ENCODE measurements around the gene TBL1XR1.

The TBL1XR1 gene

GRCh38 chr3:177147790-177148189 lies 49.5 kb downstream of the TBL1XR1 start:
- no peak overlapping the region for H3K4me3 ChIP-seq (replicated peaks; ENCODE audit: low read depth, low read length)
- TF ChIP-seq, protein P1, sequence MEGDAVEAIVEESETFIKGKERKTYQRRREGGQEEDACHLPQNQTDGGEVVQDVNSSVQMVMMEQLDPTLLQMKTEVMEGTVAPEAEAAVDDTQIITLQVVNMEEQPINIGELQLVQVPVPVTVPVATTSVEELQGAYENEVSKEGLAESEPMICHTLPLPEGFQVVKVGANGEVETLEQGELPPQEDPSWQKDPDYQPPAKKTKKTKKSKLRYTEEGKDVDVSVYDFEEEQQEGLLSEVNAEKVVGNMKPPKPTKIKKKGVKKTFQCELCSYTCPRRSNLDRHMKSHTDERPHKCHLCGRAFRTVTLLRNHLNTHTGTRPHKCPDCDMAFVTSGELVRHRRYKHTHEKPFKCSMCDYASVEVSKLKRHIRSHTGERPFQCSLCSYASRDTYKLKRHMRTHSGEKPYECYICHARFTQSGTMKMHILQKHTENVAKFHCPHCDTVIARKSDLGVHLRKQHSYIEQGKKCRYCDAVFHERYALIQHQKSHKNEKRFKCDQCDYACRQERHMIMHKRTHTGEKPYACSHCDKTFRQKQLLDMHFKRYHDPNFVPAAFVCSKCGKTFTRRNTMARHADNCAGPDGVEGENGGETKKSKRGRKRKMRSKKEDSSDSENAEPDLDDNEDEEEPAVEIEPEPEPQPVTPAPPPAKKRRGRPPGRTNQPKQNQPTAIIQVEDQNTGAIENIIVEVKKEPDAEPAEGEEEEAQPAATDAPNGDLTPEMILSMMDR (IDR thresholded peaks at IDR 0.05; ENCODE audit: insufficient read depth, low read length, poor library complexity, severe bottlenecking): no peak
- no peak for DNase-seq (ENCODE audit: extremely low read depth, insufficient read length)
- H3K27me3 ChIP-seq (replicated peaks; ENCODE audit: control insufficient read depth, insufficient read depth, low read length): no peaks in the 10 kb centered on the region
- H3K36me3 ChIP-seq (ENCODE audit: control insufficient read depth, insufficient read depth, low read length): no peaks in the 10 kb centered on the region; the same call in 1 of the 2 replicates

DNA sequence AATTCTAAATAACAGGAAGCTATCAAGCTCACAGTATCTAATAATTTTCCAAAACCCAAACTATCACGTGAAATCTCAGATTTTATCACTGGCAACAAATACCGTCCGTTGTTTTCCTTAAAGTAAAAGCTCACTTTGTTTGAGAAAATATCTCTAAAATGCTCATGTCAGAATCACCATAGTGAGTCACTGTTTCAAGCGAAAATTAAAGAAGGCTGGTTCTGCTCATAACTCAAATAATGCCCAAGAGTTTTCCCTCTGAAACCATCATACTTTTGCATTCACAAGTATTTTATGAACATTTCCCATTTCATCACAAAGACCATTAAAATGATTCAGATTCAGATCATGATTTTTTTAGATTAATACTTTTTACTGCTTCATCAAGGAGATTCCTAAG lies 50.6 kb downstream of the TBL1XR1 start:
- no peaks in the 10 kb centered on the region; the same call in 1 of the 2 replicates for H3K36me3 ChIP-seq (ENCODE audit: control insufficient read depth, insufficient read depth, low read length)
- TF ChIP-seq, protein P1 (IDR thresholded peaks at IDR 0.05; ENCODE audit: insufficient read depth, low read length, poor library complexity, severe bottlenecking): no peak
- no peaks in the 10 kb centered on the region for H3K27me3 ChIP-seq (replicated peaks; ENCODE audit: control insufficient read depth, insufficient read depth, low read length)
- no peak overlapping the region for H3K4me3 ChIP-seq (replicated peaks; ENCODE audit: low read depth, low read length)
- no peak for DNase-seq (ENCODE audit: extremely low read depth, insufficient read length)

DNA sequence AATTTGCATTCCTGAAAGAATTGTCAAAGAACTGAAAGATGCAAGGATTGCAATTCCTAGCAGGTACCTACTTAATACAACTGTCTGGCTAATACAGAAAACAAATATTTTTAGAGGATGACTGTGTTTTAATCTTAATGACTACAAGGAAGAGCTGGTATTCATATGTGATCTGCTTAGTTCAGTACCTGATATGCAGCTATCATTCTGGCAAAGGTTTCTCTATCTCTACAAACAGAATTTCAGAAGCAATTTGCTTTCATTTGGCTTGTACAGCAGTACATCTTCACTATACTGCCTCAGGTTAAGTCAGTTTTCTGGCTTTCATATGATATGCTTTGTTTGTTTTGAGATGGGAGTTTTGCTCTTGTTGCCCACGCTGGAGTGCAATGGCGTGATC lies 51.3 kb downstream of the TBL1XR1 start:
- Histone ChIP-seq H3K27me3 (replicated peaks; ENCODE audit: control insufficient read depth, insufficient read depth, low read length) (no peaks in the 10 kb centered on the region), H3K4me3 (replicated peaks; ENCODE audit: low read depth, low read length) (no peak overlapping the region), H3K36me3 (ENCODE audit: control insufficient read depth, insufficient read depth, low read length) (no peaks in the 10 kb centered on the region; the same call in 1 of the 2 replicates)
- DNase-seq (ENCODE audit: extremely low read depth, insufficient read length): no peak
- TF ChIP-seq, protein P1 (IDR thresholded peaks at IDR 0.05; ENCODE audit: insufficient read depth, low read length, poor library complexity, severe bottlenecking): no peak

DNA sequence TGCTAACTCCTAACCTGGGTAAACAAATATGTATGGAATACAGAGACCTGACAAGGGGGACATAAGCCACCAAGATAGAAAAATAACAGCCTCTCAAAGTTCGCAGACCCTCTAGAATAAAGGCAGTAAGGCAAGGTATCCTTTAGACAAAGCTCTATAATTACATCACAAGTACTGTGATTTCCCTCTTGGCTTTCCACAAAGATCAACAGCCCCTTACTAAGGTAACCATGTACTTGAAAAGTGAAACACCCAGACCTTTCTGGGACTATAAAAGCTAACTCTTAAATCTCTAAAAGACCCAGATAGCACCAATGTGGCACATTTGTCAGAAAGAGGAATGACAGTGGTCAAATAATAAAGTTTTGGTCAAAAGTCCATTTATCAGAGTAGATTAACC lies 51.9 kb downstream of the TBL1XR1 start:
- H3K36me3 ChIP-seq (ENCODE audit: control insufficient read depth, insufficient read depth, low read length): no peaks in the 10 kb centered on the region; the same call in 1 of the 2 replicates
- no peak for DNase-seq (ENCODE audit: extremely low read depth, insufficient read length)
- peak overlapping the region; percentile 17; the same call in 1 of the 2 replicates for H3K4me3 ChIP-seq (replicated peaks; ENCODE audit: low read depth, low read length)
- TF ChIP-seq, protein P1 (IDR thresholded peaks at IDR 0.05; ENCODE audit: insufficient read depth, low read length, poor library complexity, severe bottlenecking): no peak
- no peaks in the 10 kb centered on the region for H3K27me3 ChIP-seq (replicated peaks; ENCODE audit: control insufficient read depth, insufficient read depth, low read length)

DNA sequence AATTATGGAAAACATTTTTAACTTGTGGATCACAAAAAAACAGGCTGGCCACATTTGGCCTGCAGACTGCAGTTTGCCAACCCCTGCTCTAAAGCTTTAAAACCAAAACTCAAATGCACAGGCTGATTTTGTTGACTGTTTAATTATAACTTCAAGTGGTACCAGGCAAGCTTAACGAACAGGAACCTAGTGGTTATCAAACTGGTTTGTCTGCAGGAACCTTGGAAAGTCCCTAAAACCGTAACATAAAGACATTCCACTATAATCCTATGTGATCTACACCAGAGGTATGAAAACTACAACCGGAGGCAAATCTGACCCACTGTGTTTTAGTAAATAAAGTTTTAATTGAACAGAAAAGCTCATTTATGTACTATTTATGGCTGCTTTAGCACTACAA lies 52.4 kb downstream of the TBL1XR1 start:
- DNase-seq (ENCODE audit: extremely low read depth, insufficient read length): peak; percentile 43
- TF ChIP-seq, protein P1 (IDR thresholded peaks at IDR 0.05; ENCODE audit: insufficient read depth, low read length, poor library complexity, severe bottlenecking): no peak
- H3K4me3 ChIP-seq (replicated peaks; ENCODE audit: low read depth, low read length): peak overlapping the region; percentile 17; the same call in 1 of the 2 replicates
- H3K36me3 ChIP-seq (ENCODE audit: control insufficient read depth, insufficient read depth, low read length): no peaks in the 10 kb centered on the region
- H3K27me3 ChIP-seq (replicated peaks; ENCODE audit: control insufficient read depth, insufficient read depth, low read length): no peaks in the 10 kb centered on the region

Data from GM06990 (cell line).